ENCODE results near the gene YPEL2. TPM values are rescaled to one million over a fixed set of nuclear protein-coding genes. Genes with fewer than 3 reads are reported as not detected.

The YPEL2 gene
- total RNA-seq, 1 donor from 2014 or later, result 19.5 TPM

DNA sequence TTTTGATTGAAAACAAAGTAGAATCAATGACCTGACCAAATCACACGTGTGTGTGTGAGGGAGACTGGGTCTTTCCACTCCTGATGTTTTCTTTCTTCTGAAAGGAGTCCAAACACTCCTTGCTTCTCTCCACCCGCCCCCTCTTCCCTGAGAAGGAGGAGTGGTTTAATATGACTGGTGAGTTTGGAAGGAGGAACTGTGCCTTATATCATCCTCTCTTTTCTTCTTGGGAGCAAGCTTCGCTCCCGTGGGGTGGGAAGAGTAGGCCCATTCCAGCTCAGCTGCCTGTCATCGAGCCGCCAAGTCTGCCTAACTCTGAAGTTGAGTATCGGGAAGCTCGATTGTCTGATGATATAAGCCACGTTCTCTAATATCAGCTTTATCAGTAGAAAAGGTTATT lies 96.5 kb downstream of the YPEL2 start:
- no peaks in the 10 kb centered on the region for H3K27me3 Mint-ChIP-seq

GRCh38 chr17:59428916-59429485 lies 97.5 kb downstream of the YPEL2 start:
- ChIA-PET POLR2A (no interaction called here), CTCF (interaction anchor here (1.8 to 5.5 kb wide), 3 partner anchors 12 to 99 kb away, joined by 6 to 28 read pairs (median 13); no protein-coding TSS in a partner anchor)
- DNase-seq (no peak), ATAC-seq (ENCODE audit: low read depth) (no peak)
- no peaks in the 10 kb centered on the region for H3K36me3 Mint-ChIP-seq (ENCODE audit: low read depth)
- no peaks in the 10 kb centered on the region for H3K27me3 Mint-ChIP-seq
- no peak overlapping the region for H3K27ac Mint-ChIP-seq
- no peak for TF ChIP-seq CTCF (IDR thresholded peaks at IDR 0.05)
- H3K4me1 Mint-ChIP-seq, result no peaks in the 10 kb centered on the region
- peaks cover 4% of the 10 kb centered on the region for H3K9me3 Mint-ChIP-seq
- no peak overlapping the region for H3K4me3 Mint-ChIP-seq
- intact Hi-C loops (cut with micrococcal nuclease), result no loop called here

More for the DNA sequence above, 96.5 kb downstream of the YPEL2 start:
- no peak overlapping the region for H3K4me3 Mint-ChIP-seq
- DNase-seq (no peak), ATAC-seq (ENCODE audit: low read depth) (no peak)
- H3K9me3 Mint-ChIP-seq, result peaks cover 4% of the 10 kb centered on the region
- H3K27ac Mint-ChIP-seq, result no peak overlapping the region
- no peaks in the 10 kb centered on the region for H3K4me1 Mint-ChIP-seq
- TF ChIP-seq CTCF (IDR thresholded peaks at IDR 0.05), result no peak
- no peaks in the 10 kb centered on the region for H3K36me3 Mint-ChIP-seq (ENCODE audit: low read depth)
- ChIA-PET CTCF (interaction anchor here (1.4 to 5.5 kb wide), 2 partner anchors 13 to 98 kb away, joined by 6 to 28 read pairs; no protein-coding TSS in a partner anchor), POLR2A (interaction anchor here (0.7 kb wide), 1 partner anchor 23 kb away, joined by 3 read pairs; no protein-coding TSS in a partner anchor)
- intact Hi-C loops (cut with micrococcal nuclease), result no loop called here

DNA sequence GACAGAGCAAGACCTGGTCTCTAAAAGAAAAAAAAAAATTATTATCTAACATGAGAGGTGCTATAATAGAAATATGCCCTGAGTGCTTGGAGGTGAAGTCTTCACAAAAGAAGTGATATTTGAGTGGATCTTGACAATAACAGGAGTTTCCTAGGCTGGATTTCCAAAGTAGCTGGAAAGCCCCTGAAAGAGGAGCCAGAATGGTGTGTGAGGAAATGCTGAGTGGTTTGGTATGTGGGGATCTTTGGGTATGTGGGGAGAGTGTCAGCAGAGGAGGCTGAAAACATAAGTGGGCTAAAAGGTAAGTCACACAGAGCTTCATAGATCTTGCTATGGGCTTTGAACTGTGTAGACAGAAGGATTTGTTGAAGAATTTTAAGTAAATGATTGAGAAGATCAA lies 100.1 kb downstream of the YPEL2 start:
- Mint-ChIP-seq H3K9me3 (peaks cover 4% of the 10 kb centered on the region), H3K4me3 (no peak overlapping the region), H3K27ac (no peak overlapping the region), H3K36me3 (ENCODE audit: low read depth) (no peaks in the 10 kb centered on the region), H3K27me3 (no peaks in the 10 kb centered on the region), H3K4me1 (peaks cover 10% of the 10 kb centered on the region)
- ChIA-PET POLR2A (no interaction called here), CTCF (interaction anchor here (0.8 to 1.6 kb wide), 3 partner anchors 9 to 121 kb away, joined by 3 to 5 read pairs (median 3); no protein-coding TSS in a partner anchor)
- ATAC-seq (ENCODE audit: low read depth) (no peak), DNase-seq (no peak)
- TF ChIP-seq CTCF (IDR thresholded peaks at IDR 0.05), result no peak
- intact Hi-C loops (cut with micrococcal nuclease), result no loop called here

- ATAC-seq (ENCODE audit: low read depth) (no peak), DNase-seq (no peak)
- Mint-ChIP-seq H3K4me3 (no peak overlapping the region), H3K4me1 (peaks cover 17% of the 10 kb centered on the region), H3K9me3 (peaks cover 4% of the 10 kb centered on the region), H3K36me3 (ENCODE audit: low read depth) (no peaks in the 10 kb centered on the region), H3K27me3 (no peaks in the 10 kb centered on the region), H3K27ac (no peak overlapping the region)
- ChIA-PET CTCF (interaction anchor here (0.8 to 1.6 kb wide), 3 partner anchors 8 to 103 kb away, joined by 3 to 5 read pairs (median 3); no protein-coding TSS in a partner anchor), POLR2A (no interaction called here)
- no peak for TF ChIP-seq CTCF (IDR thresholded peaks at IDR 0.05)
- intact Hi-C loops (cut with micrococcal nuclease), result no loop called here
Measured at GRCh38 chr17:59432657-59433056, 101.2 kb downstream of the YPEL2 start.

DNA sequence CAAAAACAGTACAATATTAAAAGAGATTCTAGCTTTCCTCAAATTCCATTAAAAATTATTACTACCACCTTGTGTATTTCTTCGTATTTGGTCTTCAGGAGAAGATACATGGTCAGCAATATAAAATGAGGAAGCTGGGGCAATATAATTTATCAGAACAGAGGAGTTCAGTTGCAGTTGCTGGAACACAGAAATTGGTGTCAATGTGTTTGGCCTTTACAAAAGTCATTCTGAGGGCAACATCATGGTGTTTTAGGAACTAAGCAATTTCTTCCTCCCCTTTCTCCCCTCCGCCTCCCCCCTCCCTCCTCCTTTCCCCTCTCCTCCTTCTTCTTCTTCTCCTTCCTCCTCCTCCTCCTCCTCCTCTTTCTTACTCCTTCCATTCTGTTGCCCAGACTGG lies 102.1 kb downstream of the YPEL2 start:
- Mint-ChIP-seq H3K27me3 (no peaks in the 10 kb centered on the region), H3K9me3 (peaks cover 4% of the 10 kb centered on the region), H3K36me3 (ENCODE audit: low read depth) (no peaks in the 10 kb centered on the region), H3K4me1 (peaks cover 26% of the 10 kb centered on the region), H3K4me3 (no peak overlapping the region), H3K27ac (no peak overlapping the region)
- CTCF ChIA-PET, result interaction anchor here (1.4 to 2.2 kb wide), 2 partner anchors 99 to 123 kb away, joined by 3 to 6 read pairs; no protein-coding TSS in a partner anchor
- DNase-seq, result no peak
- intact Hi-C loops (cut with micrococcal nuclease), result no loop called here
- TF ChIP-seq CTCF (IDR thresholded peaks at IDR 0.05), result no peak
- no peak for ATAC-seq (ENCODE audit: low read depth)
- POLR2A ChIA-PET, result no interaction called here
